Measurements from ENCODE around the gene LRGUK. TPM values are rescaled to one million over a fixed set of nuclear protein-coding genes. Genes with fewer than 3 reads are reported as not detected.

The LRGUK gene
- total and polyA plus RNA-seq, 2 donors (not counting 3 experiments of a cell fraction or from before 2014, with no cell fraction given): 0.10 to 0.11 TPM

DNA sequence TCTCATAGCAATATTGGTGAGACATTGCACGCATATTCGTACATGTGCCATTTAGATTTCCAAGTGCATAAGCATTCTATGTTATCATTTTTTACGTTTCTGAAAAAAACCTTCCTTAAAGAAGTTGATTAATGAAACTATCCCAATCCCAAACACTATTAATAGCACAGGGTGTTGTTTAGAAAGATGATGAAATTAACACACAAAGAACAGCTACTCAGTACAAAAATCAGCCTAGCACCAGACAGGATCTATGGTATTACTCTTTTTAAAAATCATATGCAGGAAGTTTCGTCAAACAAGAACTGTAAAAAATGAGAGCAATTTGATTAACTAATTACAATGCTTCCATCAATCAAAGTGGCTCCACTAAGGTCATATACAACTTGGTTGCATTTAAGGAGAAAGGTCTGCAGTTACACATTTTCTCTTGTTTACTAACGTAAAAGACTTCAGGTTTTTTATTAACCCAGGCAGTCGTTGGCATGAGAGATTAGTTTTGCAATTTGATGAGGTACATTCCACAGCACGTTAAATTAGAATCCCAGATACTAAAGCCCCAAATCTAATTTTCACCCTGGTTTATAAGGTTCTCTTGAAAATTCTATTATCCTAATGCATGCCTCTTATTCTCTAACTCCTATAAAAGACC, 151.5 kb downstream of the LRGUK start:
- no peaks in the 10 kb centered on the region for H3K36me3 ChIP-seq (ENCODE audit: control insufficient read depth in 2 of 2, extremely low read depth in 1 of 2, insufficient read depth in 2 of 2, low read length in 2 of 2)
- H3K9ac ChIP-seq (replicated peaks; ENCODE audit: extremely low read depth, insufficient read depth, low read length): no peak overlapping the region
- H3K27ac ChIP-seq (ENCODE audit: insufficient read depth, low read depth, low read length): no peak overlapping the region
- H3K79me2 ChIP-seq (ENCODE audit: control insufficient read depth, insufficient read depth, low read length): no peaks in the 10 kb centered on the region
- FAIRE-seq (no peak), DNase-seq (ENCODE audit: low read depth, low spot score) (no peak)
- POLR2A ChIA-PET: no interaction called here
- no peak overlapping the region for H2AFZ ChIP-seq (ENCODE audit: low read depth, low read length)
- H4K20me1 ChIP-seq (replicated peaks; ENCODE audit: control insufficient read depth, extremely low read depth, insufficient read depth, low read length): no peaks in the 10 kb centered on the region
- dilution Hi-C loops (cut with MboI; ENCODE audit: extremely low pct_ligation_motif_present, low sequenced_read_pairs) (no loop called here), intact Hi-C loops (cut with micrococcal nuclease) (no loop called here)
- CTCF ChIA-PET: no interaction called here
- H3K4me1 ChIP-seq (ENCODE audit: control insufficient read depth, extremely low read depth, insufficient read depth, low read length): no peaks in the 10 kb centered on the region
- TF ChIP-seq JUN (IDR thresholded peaks at IDR 0.05; ENCODE audit: borderline replicate concordance, insufficient read depth, insufficient read length, low read depth) (no peak), GATA2 (IDR thresholded peaks at IDR 0.05; ENCODE audit: insufficient read depth, insufficient read length, low read depth, low read length) (no peak), POLR2A (IDR thresholded peaks at IDR 0.05; ENCODE audit: low read depth, low read length) (no peak), EZH2 (IDR thresholded peaks at IDR 0.05; ENCODE audit: borderline replicate concordance, low read depth, low read length, severe bottlenecking) (no peak), FOS (IDR thresholded peaks at IDR 0.05; ENCODE audit: borderline replicate concordance, insufficient read depth, low read length) (no peak), MYC (IDR thresholded peaks at IDR 0.05; ENCODE audit: low read depth, low read length) (no peak), POLR2AphosphoS5 (IDR thresholded peaks at IDR 0.05; ENCODE audit: insufficient read depth, low read depth, low read length) (no peak)
- TF ChIP-seq, protein P1, sequence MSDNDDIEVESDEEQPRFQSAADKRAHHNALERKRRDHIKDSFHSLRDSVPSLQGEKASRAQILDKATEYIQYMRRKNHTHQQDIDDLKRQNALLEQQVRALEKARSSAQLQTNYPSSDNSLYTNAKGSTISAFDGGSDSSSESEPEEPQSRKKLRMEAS (IDR thresholded peaks at IDR 0.05; ENCODE audit: insufficient read depth, insufficient read length): no peak
- TF ChIP-seq, protein P2, sequence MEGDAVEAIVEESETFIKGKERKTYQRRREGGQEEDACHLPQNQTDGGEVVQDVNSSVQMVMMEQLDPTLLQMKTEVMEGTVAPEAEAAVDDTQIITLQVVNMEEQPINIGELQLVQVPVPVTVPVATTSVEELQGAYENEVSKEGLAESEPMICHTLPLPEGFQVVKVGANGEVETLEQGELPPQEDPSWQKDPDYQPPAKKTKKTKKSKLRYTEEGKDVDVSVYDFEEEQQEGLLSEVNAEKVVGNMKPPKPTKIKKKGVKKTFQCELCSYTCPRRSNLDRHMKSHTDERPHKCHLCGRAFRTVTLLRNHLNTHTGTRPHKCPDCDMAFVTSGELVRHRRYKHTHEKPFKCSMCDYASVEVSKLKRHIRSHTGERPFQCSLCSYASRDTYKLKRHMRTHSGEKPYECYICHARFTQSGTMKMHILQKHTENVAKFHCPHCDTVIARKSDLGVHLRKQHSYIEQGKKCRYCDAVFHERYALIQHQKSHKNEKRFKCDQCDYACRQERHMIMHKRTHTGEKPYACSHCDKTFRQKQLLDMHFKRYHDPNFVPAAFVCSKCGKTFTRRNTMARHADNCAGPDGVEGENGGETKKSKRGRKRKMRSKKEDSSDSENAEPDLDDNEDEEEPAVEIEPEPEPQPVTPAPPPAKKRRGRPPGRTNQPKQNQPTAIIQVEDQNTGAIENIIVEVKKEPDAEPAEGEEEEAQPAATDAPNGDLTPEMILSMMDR (IDR thresholded peaks at IDR 0.05; ENCODE audit: extremely low read depth in 1 of 2, insufficient read depth in 1 of 2, low read depth in 1 of 2, low read length in 2 of 2): no peak
- no peak overlapping the region for H3K4me2 ChIP-seq (ENCODE audit: insufficient read depth, low read length)
- no peaks in the 10 kb centered on the region for H3K9me3 ChIP-seq (replicated peaks; ENCODE audit: control insufficient read depth, insufficient read depth, low read length)
- H3K9me1 ChIP-seq (replicated peaks; ENCODE audit: control insufficient read depth, extremely low read depth, insufficient read depth, low read length): no peaks in the 10 kb centered on the region
- H3K4me3 ChIP-seq (replicated peaks in 1 of 3; ENCODE audit: insufficient read depth in 1 of 3, low read depth in 1 of 3, low read length in 3 of 3): no peak overlapping the region
- peaks cover 4 to 16% of the 10 kb centered on the region in 2 experiments for H3K27me3 ChIP-seq (ENCODE audit: control insufficient read depth in 2 of 2, insufficient read depth in 2 of 2, low read length in 2 of 2)
- no TSS peak for BruUV-seq (replicated peaks)
